Lower leg skin (tissue), 3 donors: ENCODE data around the gene ATPAF1.

Experiments
- CTCF ChIP-seq, 3 donors: fragments of 450-650 bp; IDR thresholded peaks; one replicate each; pipeline ENCODE4 v1.5.1; 2016; ENCODE audit warnings: antibody characterized with exemption in 3 of 3, mild to moderate bottlenecking in 3 of 3, moderate library complexity in 2 of 3
- POLR2A ChIP-seq, 2 donors: fragments of 450-650 bp; IDR thresholded peaks; one replicate each; pipeline ENCODE4 v1.6.1; 2016 to 2017; ENCODE audit warnings: antibody characterized with exemption in 2 of 2, mild to moderate bottlenecking in 1 of 2, moderate library complexity in 1 of 2

GRCh38 chr1:46676531-46676930 is 8.4 kb upstream of the ATPAF1 start:
- TF ChIP-seq CTCF (IDR thresholded peaks at IDR 0.05) (no peak), POLR2A (IDR thresholded peaks at IDR 0.05) (no peak)
